ENCODE data around the gene CYP39A1.

CYP39A1 gene

GRCh38 chr6:46575530-46575929, 77.1 kb downstream of the CYP39A1 start:
- ChIA-PET CTCF (no interaction called here), POLR2A (ENCODE audit: low non-redundant PET) (no interaction called here)
- TF ChIP-seq CTCF (conservative IDR thresholded peaks at IDR 0.05; ENCODE audit: low read depth) = no peak
- DNase-seq (ENCODE audit: low spot score) = no peak
- H3K27ac ChIP-seq = no peak overlapping the region

GRCh38 chr6:46573140-46573539, 79.5 kb downstream of the CYP39A1 start:
- CTCF ChIA-PET = no interaction called here
- TF ChIP-seq CTCF (conservative IDR thresholded peaks at IDR 0.05; ENCODE audit: low read depth) = no peak
- no peak for DNase-seq (ENCODE audit: low spot score)
- H3K27ac ChIP-seq = no peak overlapping the region
- POLR2A ChIA-PET (ENCODE audit: low non-redundant PET) = no interaction called here

- no peak overlapping the region for H3K27ac ChIP-seq
- DNase-seq (ENCODE audit: low spot score) = no peak
- TF ChIP-seq CTCF (conservative IDR thresholded peaks at IDR 0.05; ENCODE audit: low read depth) = no peak
- ChIA-PET POLR2A (ENCODE audit: low non-redundant PET) (no interaction called here), CTCF (no interaction called here)
Observed at GRCh38 chr6:46565531-46565930, 87.1 kb downstream of the CYP39A1 start.

- ChIA-PET POLR2A (ENCODE audit: low non-redundant PET) (no interaction called here), CTCF (no interaction called here)
- DNase-seq (ENCODE audit: low spot score) = no peak
- H3K27ac ChIP-seq = no peak overlapping the region
- no peak for TF ChIP-seq CTCF (conservative IDR thresholded peaks at IDR 0.05; ENCODE audit: low read depth)
Observed at GRCh38 chr6:46563924-46564323, 88.7 kb downstream of the CYP39A1 start.

- ChIA-PET CTCF (no interaction called here), POLR2A (ENCODE audit: low non-redundant PET) (no interaction called here)
- no peak overlapping the region for H3K27ac ChIP-seq
Observed at GRCh38 chr6:46556053-46556452, 96.6 kb downstream of the CYP39A1 start.

GRCh38 chr6:46555129-46555528, 97.5 kb downstream of the CYP39A1 start:
- ChIA-PET POLR2A (ENCODE audit: low non-redundant PET) (no interaction called here), CTCF (no interaction called here)
- TF ChIP-seq CTCF (conservative IDR thresholded peaks at IDR 0.05; ENCODE audit: low read depth) = no peak
- DNase-seq (ENCODE audit: low spot score) = no peak
- no peak overlapping the region for H3K27ac ChIP-seq

More at GRCh38 chr6:46556053-46556452, 96.6 kb downstream of the CYP39A1 start:
- no peak for DNase-seq (ENCODE audit: low spot score)
- TF ChIP-seq CTCF (conservative IDR thresholded peaks at IDR 0.05; ENCODE audit: low read depth) = no peak

- no peak for TF ChIP-seq CTCF (conservative IDR thresholded peaks at IDR 0.05; ENCODE audit: low read depth)
- ChIA-PET POLR2A (ENCODE audit: low non-redundant PET) (no interaction called here), CTCF (no interaction called here)
- H3K27ac ChIP-seq = no peak overlapping the region
- DNase-seq (ENCODE audit: low spot score) = no peak
Observed at GRCh38 chr6:46549155-46549554, 103.5 kb downstream of the CYP39A1 start.

Measured in RWPE1 (cell line).